HepG2 (cell line): Measurements from ENCODE around the gene ACAN. TPM values are rescaled to one million over a fixed set of nuclear protein-coding genes. Genes with fewer than 3 reads are reported as not detected.

Source experiments
- ATAC-seq: fragments of 200-7000 bp; cut with Tn5 transposase; 3 replicates; pipeline ENCODE4 v1.9.1; 2020; ENCODE audit warnings: mild to moderate bottlenecking, moderate library complexity
- BruUV-seq: library from RNA; stranded (reverse); fragments of 400-500 nt; replicated peaks from 2 replicates; lab custom pipeline; 2021; lab: Mats Ljungman, UMichigan
- CTCF ChIA-PET: fragments of 300-600 bp; formaldehyde crosslinking; extraction: SDS; loops from one replicate; lab custom pipeline; 2021; ENCODE audit warnings: low total read pairs, inconsistent platforms, low intra/inter-chr PET ratio; lab: Yijun Ruan, JAX
- POLR2A ChIA-PET: fragments of 350-600 bp; sonication (Branson Sonifier 250); formaldehyde crosslinking; loops from one replicate; lab custom pipeline; 2020; ENCODE audit warnings: antibody characterized with exemption, inconsistent platforms; lab: Yijun Ruan, JAX
- DNase-seq: peaks from one replicate; pipeline ENCODE4 v3.0.0-alpha.2; 2015; ENCODE audit warnings: low spot score
- FAIRE-seq: peaks from 3 replicates; lab custom pipeline; 2011; peaks lifted over from hg19 to GRCh38; lab: Jason Lieb, UNC
- H2AFZ ChIP-seq: one replicate; pipeline ENCODE4 v1.6.1; 2011; ENCODE audit warnings: low read length, inconsistent platforms
- H3K27ac ChIP-seq: fragments of 300-600 bp; 3 replicates; pipeline ENCODE4 v1.8.0; 2011; ENCODE audit warnings: mixed run types, mild to moderate bottlenecking, mixed read lengths, low read length, inconsistent platforms; ENCODE audit not compliant: insufficient read depth; ENCODE audit errors: extremely low read length
- H3K27me3 ChIP-seq, 2 experiments: fragments of 200-600 bp in 1 of 2; 2 replicates in 1 of 2; 3 replicates in 1 of 2; pipeline versions ENCODE4 v1.6.0 to v1.8.0; 2011; ENCODE audit warnings: low read length in 2 of 2, mild to moderate bottlenecking in 2 of 2, moderate library complexity in 2 of 2, inconsistent platforms in 1 of 2; ENCODE audit not compliant: insufficient read depth in 2 of 2, control insufficient read depth in 1 of 2
- H3K36me3 ChIP-seq, 2 experiments: fragments of 200-600 bp in 1 of 2; replicated peaks in 1 of 2; 2 replicates in 1 of 2; 3 replicates in 1 of 2; pipeline versions ENCODE4 v1.5.1 to v1.8.0; 2011; ENCODE audit warnings: low read length in 2 of 2, inconsistent platforms in 1 of 2; ENCODE audit not compliant: insufficient read depth in 2 of 2, control insufficient read depth in 1 of 2
- H3K4me1 ChIP-seq: 2 replicates; pipeline ENCODE4 v1.5.1; 2012; ENCODE audit warnings: low read length, inconsistent platforms; ENCODE audit not compliant: insufficient read depth
- H3K4me2 ChIP-seq: 2 replicates; pipeline ENCODE4 v1.6.0; 2011; ENCODE audit warnings: low read depth, low read length, inconsistent platforms
- H3K4me3 ChIP-seq, 3 experiments: fragments of 200-600 bp in 1 of 3; sonication (generic), shearing (Covaris generic) in 1 of 3; replicated peaks in 1 of 3; 2 replicates each; pipeline ENCODE4 v1.5.1; 2011 to 2016; ENCODE audit warnings: low read length in 3 of 3, inconsistent platforms in 2 of 3, low read depth in 2 of 3, mild to moderate bottlenecking in 2 of 3, control low read depth in 1 of 3, mixed read lengths in 1 of 3; ENCODE audit not compliant: insufficient read depth in 1 of 3
- H3K79me2 ChIP-seq: one replicate; pipeline ENCODE4 v1.6.1; 2011; ENCODE audit warnings: low read length, inconsistent platforms; ENCODE audit not compliant: insufficient read depth
- H3K9ac ChIP-seq: 2 replicates; pipeline ENCODE4 v1.6.0; 2011; ENCODE audit warnings: mild to moderate bottlenecking, low read depth, low read length, inconsistent platforms; ENCODE audit not compliant: insufficient read depth
- H3K9me3 ChIP-seq: 2 replicates; pipeline ENCODE4 v1.5.1; 2012; ENCODE audit warnings: mild to moderate bottlenecking, low read length
- H4K20me1 ChIP-seq: 2 replicates; pipeline ENCODE4 v1.6.0; 2011; ENCODE audit warnings: inconsistent platforms, mild to moderate bottlenecking, low read length, moderate library complexity; ENCODE audit not compliant: insufficient read depth
- PRPF4 ChIP-seq: fragments of 200-400 bp; formaldehyde crosslinking; IDR thresholded peaks from 2 replicates; pipeline ENCODE4 v1.6.1; 2016; ENCODE audit warnings: low read length, low read depth; ENCODE audit not compliant: poor library complexity, severe bottlenecking
- TCF7L2 ChIP-seq: IDR thresholded peaks from 2 replicates; pipeline ENCODE4 v1.6.1; 2011; ENCODE audit warnings: mild to moderate bottlenecking, low read depth, low read length, moderate library complexity
- ZBTB21 ChIP-seq: sonication (generic); formaldehyde crosslinking; IDR thresholded peaks from 2 replicates; pipeline ENCODE4 v1.4.0; 2020; ENCODE audit warnings: missing genetic modification reagents
- ZNF580 ChIP-seq: IDR thresholded peaks from 2 replicates; pipeline ENCODE4 v1.6.1; 2016; ENCODE audit warnings: low read depth, borderline replicate concordance
- ZNF629 ChIP-seq: sonication (generic); formaldehyde crosslinking; conservative IDR thresholded peaks from 2 replicates; pipeline ENCODE4 v1.5.0; 2020; ENCODE audit warnings: missing genetic modification reagents
- ZNF776 ChIP-seq: sonication (generic); formaldehyde crosslinking; IDR thresholded peaks from 2 replicates; pipeline ENCODE4 v1.4.0; 2020; ENCODE audit warnings: mild to moderate bottlenecking, missing genetic modification reagents
- WGBS: methylation state at CpG from one replicate; pipeline ENCODE4 v1.1.6; 2017; ENCODE audit warnings: low lambda C conversion rate; 5-methylcytosine and 5-hydroxymethylcytosine counted together
- in situ Hi-C: cut with HindIII; loops from 2 replicates; pipeline ENCODE4 v1.10.0; 2017; ENCODE audit warnings: low pct_unique_long_range_greater_than_20kb; ENCODE audit not compliant: extremely low pct_ligation_motif_present
- intact Hi-C: fragments of 100-400 bp; cut with micrococcal nuclease; formaldehyde crosslinking; loops from one replicate; pipeline ENCODE4 v1.10.0; 2022; ENCODE audit not compliant: unreplicated experiment
- polyA plus RNA-seq, 8 experiments: library from polyadenylated mRNA; depleted of rRNA in 3 of 8; stranded (reverse) in 7 of 8; unstranded in 1 of 8; fragments of >200 nt; fragmentation: Illumina TruSeq in 4 of 8; extraction: Trizol in 4 of 8; gene quantifications; 2 replicates each; pipeline versions ENCODE4 v1.2.1 to v1.2.3, GENCODE V29; 2011 to 2016; ENCODE audit warnings: low read depth in 4 of 8, missing spikeins in 1 of 8, mixed read lengths in 1 of 8; ENCODE audit not compliant: insufficient read depth in 1 of 8
- total RNA-seq, 5 experiments: library from RNA; depleted of rRNA; stranded (reverse); fragments of >200 nt; fragmentation: Illumina TruSeq; extraction: Trizol; gene quantifications; 2 replicates each; pipeline ENCODE4 v1.2.3, GENCODE V29; 2016; ENCODE audit warnings: low read depth in 1 of 5

ACAN gene
- total and polyA plus RNA-seq, 2 of the 13 experiments (the other 11 are each of a cell fraction or from before 2014, with no cell fraction given) = not detected

GRCh38 chr15:88838667-88839066, 35.4 kb downstream of the ACAN start:
- WGBS = 63% methylated on average over 4 of the region's 18 CpGs
- no peak overlapping the region for H3K9ac ChIP-seq
- intact Hi-C loops = loop anchor here (10.0 kb wide), 1 partner anchor 214 kb away; the partner anchor contains the start of gene AEN

GRCh38 chr15:88839146-88839545, 35.9 kb downstream of the ACAN start:
- peak; percentile 73 for TF ChIP-seq ZNF629 (CRISPR knock-in tag)
- no peak for TF ChIP-seq ZBTB21 (CRISPR knock-in tag)
- TF ChIP-seq ZNF580 = no peak
- no peak for FAIRE-seq
- Histone ChIP-seq H3K27me3 (peaks cover 0 to 13% of the 10 kb centered on the region in 2 experiments; a peak in 3 of 5 replicates), H3K36me3 (no peaks in the 10 kb centered on the region), H3K4me3 (no peak overlapping the region), H2AFZ (no peak overlapping the region), H3K79me2 (no peaks in the 10 kb centered on the region), H3K4me2 (no peak overlapping the region), H3K9ac (no peak overlapping the region), H4K20me1 (no peaks in the 10 kb centered on the region), H3K9me3 (no peaks in the 10 kb centered on the region), H3K4me1 (no peaks in the 10 kb centered on the region), H3K27ac (no peak overlapping the region)
- ChIA-PET POLR2A (no interaction called here), CTCF (no interaction called here)
- BruUV-seq = no TSS peak
- in situ Hi-C loops (loop anchor here (10.0 kb wide), 1 partner anchor 364 kb away; no protein-coding TSS in a partner anchor), intact Hi-C loops (loop anchor here (10.0 kb wide), 1 partner anchor 214 kb away; the partner anchor contains the start of gene AEN)
- no peak for ATAC-seq
- no CpG with 5 or more reads among the region's 3 CpGs for WGBS
- no peak for DNase-seq

More at GRCh38 chr15:88838667-88839066, 35.4 kb downstream of the ACAN start:
- Histone ChIP-seq H3K4me2 (no peak overlapping the region), H2AFZ (no peak overlapping the region), H3K9me3 (no peaks in the 10 kb centered on the region), H3K4me1 (no peaks in the 10 kb centered on the region), H3K27me3 (peaks cover 0 to 9% of the 10 kb centered on the region in 2 experiments; a peak in 3 of 5 replicates), H3K4me3 (no peak overlapping the region), H3K36me3 (no peaks in the 10 kb centered on the region), H3K79me2 (no peaks in the 10 kb centered on the region), H3K27ac (no peak overlapping the region), H4K20me1 (no peaks in the 10 kb centered on the region)
- ChIA-PET POLR2A (no interaction called here), CTCF (no interaction called here)
- ATAC-seq = no peak; the same call in 2 of the 3 replicates
- in situ Hi-C loops = loop anchor here (10.0 kb wide), 1 partner anchor 364 kb away; no protein-coding TSS in a partner anchor
- DNase-seq = no peak
- FAIRE-seq = no peak
- TF ChIP-seq ZNF776 (CRISPR knock-in tag) (no peak), PRPF4 (no peak), TCF7L2 (no peak)
- no TSS peak for BruUV-seq
